ENCODE data around the gene LYZL1.

- TF ChIP-seq, protein P1, sequence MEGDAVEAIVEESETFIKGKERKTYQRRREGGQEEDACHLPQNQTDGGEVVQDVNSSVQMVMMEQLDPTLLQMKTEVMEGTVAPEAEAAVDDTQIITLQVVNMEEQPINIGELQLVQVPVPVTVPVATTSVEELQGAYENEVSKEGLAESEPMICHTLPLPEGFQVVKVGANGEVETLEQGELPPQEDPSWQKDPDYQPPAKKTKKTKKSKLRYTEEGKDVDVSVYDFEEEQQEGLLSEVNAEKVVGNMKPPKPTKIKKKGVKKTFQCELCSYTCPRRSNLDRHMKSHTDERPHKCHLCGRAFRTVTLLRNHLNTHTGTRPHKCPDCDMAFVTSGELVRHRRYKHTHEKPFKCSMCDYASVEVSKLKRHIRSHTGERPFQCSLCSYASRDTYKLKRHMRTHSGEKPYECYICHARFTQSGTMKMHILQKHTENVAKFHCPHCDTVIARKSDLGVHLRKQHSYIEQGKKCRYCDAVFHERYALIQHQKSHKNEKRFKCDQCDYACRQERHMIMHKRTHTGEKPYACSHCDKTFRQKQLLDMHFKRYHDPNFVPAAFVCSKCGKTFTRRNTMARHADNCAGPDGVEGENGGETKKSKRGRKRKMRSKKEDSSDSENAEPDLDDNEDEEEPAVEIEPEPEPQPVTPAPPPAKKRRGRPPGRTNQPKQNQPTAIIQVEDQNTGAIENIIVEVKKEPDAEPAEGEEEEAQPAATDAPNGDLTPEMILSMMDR (conservative IDR thresholded peaks at IDR 0.05): no peak
- TF ChIP-seq EZH2 (IDR thresholded peaks at IDR 0.05; ENCODE audit: low read depth): no peak
Observed at GRCh38 chr10:29302499-29302898, 13.6 kb downstream of the LYZL1 start.
